GM10266 (cell line): ENCODE data around the gene PPP1R3F.
"Not testable (repeated sequence)": the region's sequence is repeated elsewhere in the genome, so short reads cannot be mapped to it uniquely, and the experiment has no call there.

ENCODE experiments used
- DNase-seq: peaks from one replicate; pipeline ENCODE4 v3.0.0; 2012; ENCODE audit errors: extremely low spot score
- TF ChIP-seq, protein P1 (sequence below): IDR thresholded peaks from 2 replicates; pipeline ENCODE4 v1.5.1; 2012; ENCODE audit warnings: mild to moderate bottlenecking, low read depth; ENCODE audit not compliant: control insufficient read depth, insufficient read depth; ENCODE audit errors: missing control alignments

The PPP1R3F gene

DNA sequence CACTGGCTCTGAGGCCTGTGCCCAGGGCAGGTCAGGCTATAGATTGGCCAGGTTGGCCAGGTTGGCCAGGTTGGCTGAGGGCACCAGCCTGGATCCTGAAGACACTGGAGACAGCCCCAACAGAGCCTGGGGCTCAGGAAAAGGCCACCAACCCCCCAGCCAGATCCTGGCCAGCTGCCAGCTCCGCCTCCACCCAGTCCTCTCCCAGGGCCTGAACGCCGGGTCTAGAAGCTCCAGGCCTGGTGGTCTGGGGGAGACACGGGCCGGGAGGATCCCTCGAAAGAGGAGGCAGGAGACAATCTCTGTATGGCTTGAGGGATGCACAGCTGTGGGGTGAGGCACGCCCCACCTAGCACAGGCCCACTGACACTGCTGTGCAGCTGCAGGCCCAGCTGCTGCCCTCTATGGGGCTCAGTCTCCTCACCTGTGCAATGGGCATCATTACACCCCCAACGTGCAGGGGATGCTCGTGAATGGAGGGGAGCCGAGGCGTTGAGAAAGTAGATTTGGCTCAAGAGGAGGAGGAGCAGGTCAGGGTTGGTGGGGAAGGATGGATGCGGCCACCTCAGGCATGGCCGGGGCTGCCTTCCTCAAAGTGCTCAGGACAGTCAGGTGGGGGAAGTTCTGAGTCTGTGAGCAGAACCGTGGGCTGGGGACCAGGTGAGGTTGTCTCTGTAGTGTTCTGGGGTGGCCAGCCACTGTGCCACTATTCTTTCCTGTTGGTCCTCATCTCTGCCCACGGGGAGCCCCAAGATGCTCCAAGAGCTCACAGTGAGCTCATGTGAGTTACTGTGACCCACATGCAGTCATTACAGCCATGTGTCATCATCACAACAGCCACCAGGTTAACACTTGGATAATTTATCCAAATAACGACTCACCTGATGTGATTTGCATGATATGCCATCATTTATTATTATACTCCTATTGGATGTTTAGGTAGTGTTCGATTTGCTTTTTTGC is 23.1 kb downstream of the PPP1R3F start:
- DNase-seq, result no peak
- TF ChIP-seq, protein P1, sequence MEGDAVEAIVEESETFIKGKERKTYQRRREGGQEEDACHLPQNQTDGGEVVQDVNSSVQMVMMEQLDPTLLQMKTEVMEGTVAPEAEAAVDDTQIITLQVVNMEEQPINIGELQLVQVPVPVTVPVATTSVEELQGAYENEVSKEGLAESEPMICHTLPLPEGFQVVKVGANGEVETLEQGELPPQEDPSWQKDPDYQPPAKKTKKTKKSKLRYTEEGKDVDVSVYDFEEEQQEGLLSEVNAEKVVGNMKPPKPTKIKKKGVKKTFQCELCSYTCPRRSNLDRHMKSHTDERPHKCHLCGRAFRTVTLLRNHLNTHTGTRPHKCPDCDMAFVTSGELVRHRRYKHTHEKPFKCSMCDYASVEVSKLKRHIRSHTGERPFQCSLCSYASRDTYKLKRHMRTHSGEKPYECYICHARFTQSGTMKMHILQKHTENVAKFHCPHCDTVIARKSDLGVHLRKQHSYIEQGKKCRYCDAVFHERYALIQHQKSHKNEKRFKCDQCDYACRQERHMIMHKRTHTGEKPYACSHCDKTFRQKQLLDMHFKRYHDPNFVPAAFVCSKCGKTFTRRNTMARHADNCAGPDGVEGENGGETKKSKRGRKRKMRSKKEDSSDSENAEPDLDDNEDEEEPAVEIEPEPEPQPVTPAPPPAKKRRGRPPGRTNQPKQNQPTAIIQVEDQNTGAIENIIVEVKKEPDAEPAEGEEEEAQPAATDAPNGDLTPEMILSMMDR, result no peak

DNA sequence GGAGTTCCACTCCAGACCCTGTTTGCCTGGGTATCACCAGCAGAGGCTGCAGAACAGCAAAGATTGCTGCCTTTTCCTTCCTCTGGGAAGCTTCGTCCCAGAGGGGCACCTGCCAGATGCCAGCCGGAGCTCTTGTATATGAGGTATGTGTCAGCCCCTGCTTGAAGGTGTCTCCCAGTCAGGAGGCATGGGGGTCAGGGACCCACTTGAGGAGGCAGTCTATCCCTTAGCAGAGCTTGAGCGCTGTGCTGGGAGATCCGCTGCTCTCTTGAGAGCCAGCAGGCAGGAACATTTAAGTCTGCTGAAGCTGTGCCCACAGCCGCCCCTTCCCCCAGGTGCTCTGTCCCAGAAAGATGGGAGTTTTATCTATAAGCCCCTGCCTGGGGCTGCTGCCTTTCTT is 29.7 kb downstream of the PPP1R3F start:
- not testable (repeated sequence) for DNase-seq

DNA sequence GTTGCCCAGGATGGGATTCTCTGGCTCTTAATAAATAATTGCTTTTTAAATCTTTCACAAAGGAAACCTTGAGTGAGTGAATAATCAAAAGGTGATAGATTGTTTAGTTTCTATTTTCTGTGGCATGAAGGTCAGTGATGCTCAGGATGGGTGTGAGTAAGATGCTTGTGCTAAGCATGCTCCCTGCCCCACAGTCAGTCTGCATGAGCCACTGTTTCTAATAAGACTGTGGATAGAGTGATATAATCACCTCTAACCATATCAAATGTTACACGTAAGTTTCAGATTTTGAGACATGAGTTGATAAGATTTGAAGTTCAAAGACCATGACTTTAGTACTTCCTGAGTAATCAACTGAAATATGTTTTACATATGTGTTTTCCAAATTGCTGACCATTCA is 31.1 kb downstream of the PPP1R3F start:
- no peak for DNase-seq
- TF ChIP-seq, protein P1, result no peak

DNA sequence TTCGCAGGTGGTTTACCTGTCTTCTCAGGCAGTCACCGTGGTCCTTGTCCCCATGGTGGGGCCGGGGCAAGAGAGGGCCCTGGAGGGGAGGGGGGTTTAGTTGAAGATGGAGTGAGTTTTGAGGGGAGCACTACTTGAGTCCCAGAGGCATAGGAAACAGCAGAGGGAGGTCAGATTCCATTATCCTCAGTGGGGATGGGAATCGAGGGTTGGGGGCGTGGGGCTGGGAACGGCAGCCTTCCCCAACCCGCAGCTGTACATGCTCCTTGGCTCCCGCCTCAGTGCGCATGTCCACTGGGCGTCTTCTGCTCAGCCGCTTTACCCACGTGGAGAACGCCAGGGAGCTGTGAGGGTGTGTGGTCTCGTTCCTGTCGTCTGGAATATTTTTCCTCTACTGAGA is 33.8 kb downstream of the PPP1R3F start, which contains the start of gene GAGE10:
GAGE10 (plus strand) TSS at position 301 of the 400 bp plus-strand sequence. CDS start 1,214 bp downstream, outside the sequence.
- TF ChIP-seq, protein P1, result no peak
- DNase-seq, result no peak

DNA sequence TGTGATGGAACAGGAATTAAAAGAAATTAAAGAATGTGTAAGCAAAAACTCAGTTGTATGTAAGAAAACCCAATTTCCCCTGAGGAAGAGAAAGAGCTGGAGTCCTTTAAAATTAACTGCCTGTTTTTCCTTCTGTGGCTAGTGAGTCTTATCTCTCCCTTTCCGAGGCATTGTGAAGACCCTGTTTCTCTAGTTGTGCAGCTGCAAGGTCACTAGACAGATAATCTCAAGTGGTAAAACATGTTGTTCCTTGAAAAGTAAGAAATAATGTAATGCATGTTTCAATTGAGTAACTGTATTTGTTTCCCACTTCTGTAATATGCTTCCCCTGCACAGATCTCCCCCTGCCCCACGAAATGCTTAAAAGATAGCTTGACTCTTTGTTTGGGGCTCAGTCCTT is 38.2 kb downstream of the PPP1R3F start:
- DNase-seq, result not testable (repeated sequence)

DNA sequence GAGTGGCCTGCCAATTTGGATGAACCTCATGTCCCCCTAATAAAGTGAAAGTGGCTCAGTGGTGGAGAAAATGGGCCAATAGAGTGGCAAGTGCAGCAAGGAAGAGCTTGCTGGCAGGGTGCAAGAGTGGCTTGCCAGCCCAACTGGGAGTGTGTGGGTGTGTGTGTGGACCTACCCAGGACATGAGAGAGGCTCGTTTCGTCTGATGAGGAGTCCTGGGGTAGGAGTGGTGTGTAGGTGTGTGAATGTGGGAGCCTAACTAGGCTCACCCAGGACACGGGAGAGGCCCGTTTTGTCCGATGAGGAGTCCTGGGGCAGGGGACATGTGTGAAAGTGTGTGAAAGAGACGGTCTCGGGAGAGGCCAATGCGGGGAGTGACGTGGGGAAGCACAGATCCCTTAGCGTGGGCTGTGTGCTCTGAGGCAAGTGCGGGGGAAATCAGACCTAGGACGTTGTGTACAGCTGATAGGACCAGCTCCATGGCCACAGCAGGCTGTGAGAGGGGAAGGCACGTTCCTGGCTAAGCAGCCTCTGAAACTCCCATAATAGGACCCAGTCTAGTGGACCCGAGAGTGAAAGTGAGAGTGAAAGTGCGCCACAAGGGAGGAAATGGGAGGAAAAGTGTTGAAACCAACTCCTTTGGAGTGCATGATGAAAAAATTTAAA is 39.1 kb downstream of the PPP1R3F start:
- TF ChIP-seq, protein P1, result no peak
- DNase-seq, result no peak

DNA sequence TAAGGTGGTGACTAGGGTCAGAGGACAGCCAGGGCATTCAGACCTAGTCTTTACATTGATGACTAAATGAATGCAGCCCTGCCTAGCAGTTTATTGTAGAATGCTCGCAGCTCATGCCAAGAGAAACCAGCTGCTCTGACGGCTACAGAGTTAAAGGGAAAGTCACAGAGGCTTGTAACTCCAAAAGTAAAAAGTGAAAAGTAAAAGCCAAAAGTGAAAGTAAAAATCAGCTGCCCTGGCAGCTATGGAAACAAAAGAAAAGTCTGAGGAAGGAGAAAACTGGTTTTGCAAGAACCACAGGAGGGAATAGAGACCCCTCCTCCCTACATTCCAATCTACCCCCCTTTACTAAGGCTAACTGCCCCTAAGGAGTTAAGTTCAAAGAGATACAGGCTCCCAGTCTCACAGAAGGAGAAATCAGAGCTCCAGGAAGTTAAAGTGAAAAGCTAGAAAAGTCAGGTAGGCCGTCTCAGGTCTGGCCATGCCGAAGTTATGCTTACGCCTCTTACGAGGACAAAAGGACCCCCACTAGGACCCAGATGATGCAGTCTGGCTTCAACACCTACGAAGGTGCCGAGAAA is 39.9 kb downstream of the PPP1R3F start:
- no peak for DNase-seq
- TF ChIP-seq, protein P1, result no peak

DNA sequence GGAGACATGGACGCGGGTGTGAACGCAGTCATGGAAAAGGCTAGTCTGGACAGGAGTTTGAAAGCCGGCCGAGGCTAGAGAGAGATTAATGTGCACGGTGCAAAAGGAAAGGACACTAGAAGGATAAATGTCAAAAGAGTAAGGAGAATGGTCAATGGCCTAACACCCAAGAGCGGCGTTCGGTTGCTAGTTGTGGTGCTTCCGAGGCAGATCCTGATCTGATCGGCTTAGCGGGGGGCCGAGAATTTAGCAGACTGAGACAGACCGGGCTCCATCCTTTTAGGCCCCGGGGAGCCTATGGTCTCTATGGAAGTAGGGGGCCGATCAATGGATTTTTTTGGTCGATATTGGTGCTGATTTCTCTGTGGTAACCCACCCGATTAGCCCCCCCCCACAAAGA is 40.8 kb downstream of the PPP1R3F start:
- TF ChIP-seq, protein P1, result no peak
- DNase-seq, result no peak
